ENCODE data around the gene SCLY. TPM values are rescaled to one million over a fixed set of nuclear protein-coding genes. Genes with fewer than 3 reads are reported as not detected.
A peak's percentile ranks its signal among the peaks of the same experiment; 100 is the strongest.

Gene SCLY
- total and polyA plus RNA-seq, 7 experiments from 2014 or later: 12.2 to 47.3 (median 24.4) TPM

DNA sequence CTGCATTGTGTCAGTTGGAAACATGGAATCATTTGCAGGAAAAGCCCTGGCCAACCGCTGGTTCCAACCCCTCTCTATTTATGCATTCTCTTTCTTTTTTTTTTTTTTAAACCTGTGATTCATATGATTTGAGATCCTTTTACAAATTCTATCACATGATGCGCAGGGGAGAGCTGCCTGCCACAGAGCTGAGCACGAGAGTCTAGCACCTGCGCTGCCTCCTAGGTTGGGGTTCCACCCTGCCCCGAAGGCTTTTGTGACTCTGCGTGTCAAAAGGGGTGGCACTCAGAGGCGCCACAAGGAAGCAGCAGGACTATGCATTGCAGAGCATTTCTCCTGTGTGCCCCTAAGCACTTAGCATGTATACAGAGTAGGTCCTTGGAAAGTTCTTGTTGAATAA, 22.0 kb downstream of the SCLY start:
- no peak overlapping the region for H3K27ac ChIP-seq (ENCODE audit: low read depth, low read length)
- ATAC-seq (no peak), DNase-seq (peak in 1 of 9 donors; percentile 7)
- intact Hi-C loops (cut with micrococcal nuclease): no loop called here
- no peaks in the 10 kb centered on the region for H3K9me3 ChIP-seq (ENCODE audit: control insufficient read depth in 2 of 3, low read length in 3 of 3)
- H3K4me3 ChIP-seq (ENCODE audit: low read length): no peak overlapping the region
- H3K36me3 ChIP-seq (ENCODE audit: control insufficient read depth in 2 of 3, insufficient read depth in 3 of 3, low read length in 3 of 3): peaks cover 5 to 41% (median 17%) of the 10 kb centered on the region in 3 experiments
- ChIA-PET CTCF (no interaction called here), POLR2A (no interaction called here)
- no peaks in the 10 kb centered on the region for H3K27me3 Mint-ChIP-seq
- no peaks in the 10 kb centered on the region for H3K4me1 ChIP-seq (ENCODE audit: control insufficient read depth in 2 of 2, insufficient read depth in 2 of 2, low read length in 2 of 2)
- no peak overlapping the region for H3K4me3 Mint-ChIP-seq
- no peak overlapping the region for H3K27ac Mint-ChIP-seq
- peaks cover 19 to 66% (median 42%) of the 10 kb centered on the region in 5 donors for H3K36me3 Mint-ChIP-seq
- no peaks in the 10 kb centered on the region for H3K27me3 ChIP-seq (ENCODE audit: control insufficient read depth in 2 of 2, insufficient read depth in 2 of 2, low read length in 2 of 2)
- H3K4me1 Mint-ChIP-seq: peaks cover 0 to 17% (median 2%) of the 10 kb centered on the region in 7 donors
- H3K9me3 Mint-ChIP-seq: peaks cover 0 to 1% (median 0%) of the 10 kb centered on the region in 11 donors

DNA sequence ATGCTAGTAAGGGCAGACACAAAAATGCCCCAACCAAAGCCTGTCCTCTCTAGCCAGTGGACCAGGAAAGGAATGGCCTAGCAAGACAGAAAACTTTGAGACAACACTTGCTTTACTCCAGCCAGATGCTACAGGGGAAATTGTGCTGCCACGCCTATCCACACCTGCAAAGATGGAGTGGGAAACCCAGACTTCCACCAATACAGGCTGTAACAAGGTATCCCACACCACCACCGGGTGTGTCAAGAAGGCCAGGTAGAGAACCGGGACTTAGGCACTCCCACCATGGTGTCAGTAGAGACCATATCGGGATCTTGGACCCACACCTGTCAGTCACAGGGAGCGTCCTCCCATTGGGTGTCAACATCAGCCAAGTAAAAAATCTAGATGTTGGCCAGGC, 23.1 kb downstream of the SCLY start:
- CTCF ChIA-PET: no interaction called here
- H3K36me3 Mint-ChIP-seq: peaks cover 19 to 59% (median 40%) of the 10 kb centered on the region in 5 donors
- H3K36me3 ChIP-seq (ENCODE audit: control insufficient read depth in 2 of 3, insufficient read depth in 3 of 3, low read length in 3 of 3): peaks cover 5 to 41% (median 17%) of the 10 kb centered on the region in 3 experiments
- DNase-seq (no peak), ATAC-seq (no peak)
- no peak overlapping the region for H3K4me3 Mint-ChIP-seq
- H3K9me3 ChIP-seq (ENCODE audit: control insufficient read depth in 2 of 3, low read length in 3 of 3): no peaks in the 10 kb centered on the region
- no peak overlapping the region for H3K27ac ChIP-seq (ENCODE audit: low read depth, low read length)
- H3K4me1 Mint-ChIP-seq: peaks cover 0 to 17% (median 2%) of the 10 kb centered on the region in 7 donors
- POLR2A ChIA-PET: no interaction called here
- H3K4me3 ChIP-seq (ENCODE audit: low read length): no peak overlapping the region
- no peaks in the 10 kb centered on the region for H3K4me1 ChIP-seq (ENCODE audit: control insufficient read depth in 2 of 2, insufficient read depth in 2 of 2, low read length in 2 of 2)
- H3K9me3 Mint-ChIP-seq: peaks cover 0 to 1% (median 0%) of the 10 kb centered on the region in 11 donors
- H3K27me3 Mint-ChIP-seq: no peaks in the 10 kb centered on the region
- no peaks in the 10 kb centered on the region for H3K27me3 ChIP-seq (ENCODE audit: control insufficient read depth in 2 of 2, insufficient read depth in 2 of 2, low read length in 2 of 2)
- no peak overlapping the region for H3K27ac Mint-ChIP-seq
- intact Hi-C loops (cut with micrococcal nuclease): no loop called here

DNA sequence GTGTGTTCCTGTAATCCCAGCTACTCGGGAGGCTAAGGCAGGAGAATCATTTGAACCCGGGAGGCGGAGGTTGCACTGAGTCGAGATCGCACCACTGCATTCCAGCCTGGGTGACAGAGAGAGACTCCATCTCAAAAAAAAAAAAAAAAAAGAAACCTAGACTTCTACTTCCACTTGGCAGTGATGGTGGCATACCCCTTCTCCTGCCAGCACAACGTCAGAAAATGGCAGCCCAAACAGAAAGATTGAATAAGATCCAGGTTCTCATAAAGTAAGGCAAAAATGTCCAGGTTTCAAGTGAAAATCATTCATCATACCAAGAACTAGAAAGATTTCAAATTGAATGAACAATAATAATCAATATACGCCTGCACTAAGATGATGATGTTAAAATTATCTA, 24.0 kb downstream of the SCLY start:
- H3K27ac ChIP-seq (ENCODE audit: low read depth, low read length): no peak overlapping the region
- H3K27me3 ChIP-seq (ENCODE audit: control insufficient read depth in 2 of 2, insufficient read depth in 2 of 2, low read length in 2 of 2): no peaks in the 10 kb centered on the region
- peaks cover 0 to 17% (median 2%) of the 10 kb centered on the region in 7 donors for H3K4me1 Mint-ChIP-seq
- H3K27ac Mint-ChIP-seq: no peak overlapping the region
- no peak overlapping the region for H3K4me3 Mint-ChIP-seq
- peaks cover 16 to 55% (median 33%) of the 10 kb centered on the region in 5 donors for H3K36me3 Mint-ChIP-seq
- H3K4me3 ChIP-seq (ENCODE audit: low read length): no peak overlapping the region
- peaks cover 0 to under 1% (median 0%) of the 10 kb centered on the region in 11 donors for H3K9me3 Mint-ChIP-seq
- no peak for ATAC-seq
- CTCF ChIA-PET: no interaction called here
- H3K4me1 ChIP-seq (ENCODE audit: control insufficient read depth in 2 of 2, insufficient read depth in 2 of 2, low read length in 2 of 2): no peaks in the 10 kb centered on the region
- POLR2A ChIA-PET: no interaction called here
- no peak for DNase-seq
- no peaks in the 10 kb centered on the region for H3K9me3 ChIP-seq (ENCODE audit: control insufficient read depth in 2 of 3, low read length in 3 of 3)
- H3K27me3 Mint-ChIP-seq: no peaks in the 10 kb centered on the region
- peaks cover 5 to 41% (median 17%) of the 10 kb centered on the region in 3 experiments for H3K36me3 ChIP-seq (ENCODE audit: control insufficient read depth in 2 of 3, insufficient read depth in 3 of 3, low read length in 3 of 3)
- intact Hi-C loops (cut with micrococcal nuclease): no loop called here

DNA sequence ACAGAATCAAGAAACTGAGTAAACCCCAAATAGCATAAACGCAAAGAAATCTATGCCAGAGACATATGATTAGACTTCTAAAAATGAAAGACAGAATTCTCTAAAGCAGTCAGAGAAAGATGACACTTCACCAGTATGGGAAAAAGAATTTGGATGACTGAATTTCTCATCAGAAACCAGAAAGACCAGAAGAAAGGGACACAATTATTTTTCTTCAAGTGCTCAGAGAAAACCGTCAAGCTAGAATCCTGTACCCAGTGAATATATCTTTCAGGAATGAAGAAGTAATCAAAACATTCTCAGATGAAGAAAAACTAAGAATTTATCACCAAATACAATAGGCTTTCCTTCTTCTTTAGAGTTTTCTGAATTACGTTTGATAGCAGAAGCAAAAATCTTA, 25.1 kb downstream of the SCLY start:
- H3K4me1 Mint-ChIP-seq: peaks cover 0 to 17% (median 2%) of the 10 kb centered on the region in 7 donors
- peaks cover 11 to 46% (median 32%) of the 10 kb centered on the region in 5 donors for H3K36me3 Mint-ChIP-seq
- Histone ChIP-seq H3K27me3 (ENCODE audit: control insufficient read depth in 2 of 2, insufficient read depth in 2 of 2, low read length in 2 of 2) (no peaks in the 10 kb centered on the region), H3K4me1 (ENCODE audit: control insufficient read depth in 2 of 2, insufficient read depth in 2 of 2, low read length in 2 of 2) (no peaks in the 10 kb centered on the region), H3K4me3 (ENCODE audit: low read length) (no peak overlapping the region), H3K9me3 (ENCODE audit: control insufficient read depth in 2 of 3, low read length in 3 of 3) (no peaks in the 10 kb centered on the region), H3K36me3 (ENCODE audit: control insufficient read depth in 2 of 3, insufficient read depth in 3 of 3, low read length in 3 of 3) (peaks cover 5 to 33% (median 17%) of the 10 kb centered on the region in 3 experiments), H3K27ac (ENCODE audit: low read depth, low read length) (no peak overlapping the region)
- intact Hi-C loops (cut with micrococcal nuclease): no loop called here
- DNase-seq: no peak
- ATAC-seq: no peak
- CTCF ChIA-PET: no interaction called here
- no peaks in the 10 kb centered on the region for H3K27me3 Mint-ChIP-seq
- H3K9me3 Mint-ChIP-seq: no peaks in the 10 kb centered on the region
- no peak overlapping the region for H3K27ac Mint-ChIP-seq
- no peak overlapping the region for H3K4me3 Mint-ChIP-seq
- POLR2A ChIA-PET: interaction anchor here (0.6 kb wide), 2 partner anchors 8 to 369 kb away, joined by 4 to 11 read pairs; no protein-coding TSS in a partner anchor

DNA sequence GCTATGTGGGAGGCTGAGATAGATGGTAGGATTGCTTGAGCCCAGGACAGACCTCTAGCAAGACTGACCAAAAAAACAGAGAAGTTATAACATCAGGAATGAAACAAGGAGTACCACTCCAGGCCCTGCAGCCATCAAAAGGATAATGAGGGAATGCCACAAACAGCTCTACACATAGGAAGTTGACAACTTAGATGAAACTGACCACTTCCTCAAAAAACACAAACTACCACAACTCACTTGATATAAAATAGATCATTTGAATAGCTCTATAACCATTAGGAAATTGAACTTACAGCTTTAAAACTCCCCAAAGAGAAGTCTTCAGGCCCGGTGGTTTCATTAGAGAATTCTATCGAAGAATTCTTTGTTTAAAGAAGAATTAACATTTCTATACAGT, 26.4 kb downstream of the SCLY start:
- Histone ChIP-seq H3K36me3 (ENCODE audit: control insufficient read depth in 2 of 3, insufficient read depth in 3 of 3, low read length in 3 of 3) (peaks cover 5 to 20% (median 11%) of the 10 kb centered on the region in 3 experiments), H3K9me3 (ENCODE audit: control insufficient read depth in 2 of 3, low read length in 3 of 3) (no peaks in the 10 kb centered on the region), H3K27me3 (ENCODE audit: control insufficient read depth in 2 of 2, insufficient read depth in 2 of 2, low read length in 2 of 2) (no peaks in the 10 kb centered on the region), H3K4me1 (ENCODE audit: control insufficient read depth in 2 of 2, insufficient read depth in 2 of 2, low read length in 2 of 2) (no peaks in the 10 kb centered on the region), H3K4me3 (ENCODE audit: low read length) (no peak overlapping the region), H3K27ac (ENCODE audit: low read depth, low read length) (no peak overlapping the region)
- Mint-ChIP-seq H3K36me3 (peaks cover 4 to 37% (median 27%) of the 10 kb centered on the region in 5 donors), H3K4me3 (no peak overlapping the region), H3K9me3 (no peaks in the 10 kb centered on the region), H3K27me3 (no peaks in the 10 kb centered on the region), H3K27ac (no peak overlapping the region), H3K4me1 (peaks cover 0 to 17% (median 2%) of the 10 kb centered on the region in 7 donors)
- ATAC-seq: peak; percentile 41
- ChIA-PET CTCF (interaction anchor here (0.6 to 0.8 kb wide), 2 partner anchors 117 to 231 kb away, joined by 3 to 4 read pairs; no protein-coding TSS in a partner anchor), POLR2A (interaction anchor here (0.6 kb wide), 1 partner anchor 283 kb away, joined by 3 read pairs; no protein-coding TSS in a partner anchor)
- no peak for DNase-seq
- intact Hi-C loops (cut with micrococcal nuclease): no loop called here

DNA sequence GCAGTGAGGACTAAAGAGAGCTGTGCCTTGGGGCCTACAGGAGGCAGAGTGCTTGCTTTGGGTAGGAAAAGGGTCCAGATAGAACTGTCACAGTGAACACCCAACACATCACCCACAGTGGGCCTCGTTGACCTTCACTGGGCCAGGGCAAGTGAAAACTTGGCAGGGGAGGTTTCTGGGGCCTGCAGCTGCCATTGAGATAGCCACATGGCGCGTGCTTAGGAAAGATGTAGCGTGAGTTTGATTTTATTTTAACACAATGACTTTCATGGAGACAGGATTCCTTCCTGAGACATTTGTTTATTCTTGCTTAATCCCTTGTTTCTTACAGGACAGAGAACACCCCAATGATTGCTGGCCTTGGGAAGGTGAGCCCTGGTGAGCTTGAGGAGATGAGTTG, 30.1 kb downstream of the SCLY start:
- peaks cover 0 to 18% (median 6%) of the 10 kb centered on the region in 5 donors for H3K36me3 Mint-ChIP-seq
- peak overlapping the region in 1 of 9 donors; percentile 34 for H3K27ac Mint-ChIP-seq
- intact Hi-C loops (cut with micrococcal nuclease): no loop called here
- Histone ChIP-seq H3K4me1 (ENCODE audit: control insufficient read depth in 2 of 2, insufficient read depth in 2 of 2, low read length in 2 of 2) (no peaks in the 10 kb centered on the region), H3K4me3 (ENCODE audit: low read length) (no peak overlapping the region), H3K36me3 (ENCODE audit: control insufficient read depth in 2 of 3, insufficient read depth in 3 of 3, low read length in 3 of 3) (no peaks in the 10 kb centered on the region), H3K27ac (ENCODE audit: low read depth, low read length) (no peak overlapping the region), H3K27me3 (ENCODE audit: control insufficient read depth in 2 of 2, insufficient read depth in 2 of 2, low read length in 2 of 2) (no peaks in the 10 kb centered on the region), H3K9me3 (ENCODE audit: control insufficient read depth in 2 of 3, low read length in 3 of 3) (no peaks in the 10 kb centered on the region)
- no peaks in the 10 kb centered on the region for H3K27me3 Mint-ChIP-seq
- no peak for ATAC-seq
- DNase-seq: peak in 1 of 9 donors; percentile 13
- peaks cover 0 to 16% (median 3%) of the 10 kb centered on the region in 7 donors for H3K4me1 Mint-ChIP-seq
- ChIA-PET CTCF (no interaction called here), POLR2A (no interaction called here)
- no peak overlapping the region for H3K4me3 Mint-ChIP-seq
- no peaks in the 10 kb centered on the region for H3K9me3 Mint-ChIP-seq

DNA sequence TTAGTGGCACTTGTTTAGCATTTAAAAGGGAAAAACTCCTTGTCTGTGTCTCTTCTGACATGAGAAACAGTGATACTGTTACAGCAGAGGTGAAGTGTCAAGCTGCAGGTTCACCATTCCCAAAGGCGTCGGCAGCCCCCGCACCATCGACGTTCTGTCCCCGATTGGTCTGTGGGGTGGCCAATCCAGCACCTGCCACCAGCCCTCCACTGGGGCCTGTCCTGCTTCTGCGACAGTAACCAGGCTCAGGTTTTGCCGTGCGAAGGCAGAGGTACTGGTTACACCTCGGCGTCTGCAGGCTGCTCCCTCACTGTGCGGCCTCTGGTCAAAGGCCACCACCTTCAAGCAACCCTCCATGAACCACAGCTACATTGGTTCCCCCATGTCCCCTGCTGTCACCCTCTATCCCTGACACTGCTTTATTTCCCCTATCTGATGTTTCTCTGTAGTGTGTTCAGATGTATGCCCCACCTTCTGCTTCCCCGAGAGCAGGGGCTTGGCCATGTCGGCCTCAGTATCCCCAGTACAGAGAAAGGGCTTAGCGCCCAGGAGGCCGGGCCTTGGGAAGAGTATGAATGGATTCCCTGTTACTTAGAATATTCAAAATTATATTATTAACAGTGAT, 30.7 kb downstream of the SCLY start:
- H3K9me3 ChIP-seq (ENCODE audit: control insufficient read depth in 2 of 3, low read length in 3 of 3): no peaks in the 10 kb centered on the region
- ChIA-PET CTCF (no interaction called here), POLR2A (no interaction called here)
- Mint-ChIP-seq H3K4me3 (no peak overlapping the region), H3K36me3 (peaks cover 0 to 15% (median 3%) of the 10 kb centered on the region in 5 donors), H3K4me1 (peaks cover 0 to 12% (median 0%) of the 10 kb centered on the region in 7 donors), H3K27me3 (no peaks in the 10 kb centered on the region), H3K27ac (no peak overlapping the region), H3K9me3 (no peaks in the 10 kb centered on the region)
- H3K4me3 ChIP-seq (ENCODE audit: low read length): no peak overlapping the region
- peak in 1 of 9 donors; percentile 11 for DNase-seq
- no peaks in the 10 kb centered on the region for H3K36me3 ChIP-seq (ENCODE audit: control insufficient read depth in 2 of 3, insufficient read depth in 3 of 3, low read length in 3 of 3)
- ATAC-seq: no peak
- intact Hi-C loops (cut with micrococcal nuclease): no loop called here
- no peaks in the 10 kb centered on the region for H3K4me1 ChIP-seq (ENCODE audit: control insufficient read depth in 2 of 2, insufficient read depth in 2 of 2, low read length in 2 of 2)
- H3K27me3 ChIP-seq (ENCODE audit: control insufficient read depth in 2 of 2, insufficient read depth in 2 of 2, low read length in 2 of 2): no peaks in the 10 kb centered on the region
- no peak overlapping the region for H3K27ac ChIP-seq (ENCODE audit: low read depth, low read length)

Data from naive thymus-derived CD4-positive, alpha-beta T cell (primary cell).